ENCODE data around the gene DYNC1I1. TPM values are rescaled to one million over a fixed set of nuclear protein-coding genes. Genes with fewer than 3 reads are reported as not detected.

The DYNC1I1 gene
- 0.14 to 0.36 TPM in 2 of 5 replicates, not detected in the others for total RNA-seq (2022; extraction: Qiagen RNA extraction; ENCODE audit: low read depth)

GRCh38 chr7:95772298-95772770 lies at the start of gene DYNC1I1:
Gene DYNC1I1, plus strand, starts transcription at chr7:95772554. Its CDS starts 32,176 bp downstream, at chr7:95804730.

Other genes with a start within 250 kb of the DYNC1I1 start
- gene PDK4, start 176.0 kb upstream of the DYNC1I1 start, total RNA-seq (2022; extraction: Qiagen RNA extraction; ENCODE audit: low read depth) = 3.7 to 5.6 TPM (median 5.0 TPM) in 5 replicates